ENCODE data around the gene MGRN1.

DNA sequence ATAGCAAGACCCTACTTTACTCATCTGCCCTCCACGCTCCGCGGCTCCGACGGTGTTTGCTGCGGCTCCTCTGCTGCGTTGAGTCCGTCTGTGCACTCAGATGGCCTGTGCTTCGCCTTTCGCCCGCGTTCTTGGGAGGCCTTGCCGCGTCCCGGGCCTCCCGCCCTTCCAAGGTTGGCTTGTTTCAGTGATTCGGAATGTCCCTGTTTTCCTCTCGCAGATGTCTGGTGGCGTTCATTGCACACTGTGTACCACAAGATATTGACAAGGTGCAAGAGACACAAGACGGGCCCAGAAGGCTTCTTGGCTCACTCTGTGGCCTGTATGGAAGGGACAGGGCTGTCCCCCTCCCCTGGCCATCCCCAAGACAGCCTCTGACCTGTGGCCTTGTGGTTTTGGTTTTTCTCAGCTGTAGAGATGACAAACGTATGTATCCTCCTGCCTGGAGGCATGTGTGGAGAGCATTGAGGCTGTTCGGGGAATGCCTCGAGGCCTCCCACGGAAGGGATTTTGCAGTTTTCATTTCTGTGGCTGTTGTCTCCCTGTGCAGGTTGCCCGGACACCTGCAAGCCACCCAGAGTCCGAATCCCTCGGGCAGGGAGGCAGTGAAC is 15.4 kb downstream of the MGRN1 start:
- TF ChIP-seq JUND (CRISPR knock-in tag; IDR thresholded peaks at IDR 0.05) (no peak), ZNF562 (CRISPR knock-in tag; IDR thresholded peaks at IDR 0.05; ENCODE audit: borderline replicate concordance) (no peak), EED (CRISPR knock-in tag; IDR thresholded peaks at IDR 0.05) (no peak), ZKSCAN5 (CRISPR knock-in tag; IDR thresholded peaks at IDR 0.05) (no peak), ETV6 (CRISPR knock-in tag; conservative IDR thresholded peaks at IDR 0.05) (no peak), POLR2AphosphoS5 (IDR thresholded peaks at IDR 0.05; ENCODE audit: low read depth, low read length) (no peak)
- TF ChIP-seq, protein P1, sequence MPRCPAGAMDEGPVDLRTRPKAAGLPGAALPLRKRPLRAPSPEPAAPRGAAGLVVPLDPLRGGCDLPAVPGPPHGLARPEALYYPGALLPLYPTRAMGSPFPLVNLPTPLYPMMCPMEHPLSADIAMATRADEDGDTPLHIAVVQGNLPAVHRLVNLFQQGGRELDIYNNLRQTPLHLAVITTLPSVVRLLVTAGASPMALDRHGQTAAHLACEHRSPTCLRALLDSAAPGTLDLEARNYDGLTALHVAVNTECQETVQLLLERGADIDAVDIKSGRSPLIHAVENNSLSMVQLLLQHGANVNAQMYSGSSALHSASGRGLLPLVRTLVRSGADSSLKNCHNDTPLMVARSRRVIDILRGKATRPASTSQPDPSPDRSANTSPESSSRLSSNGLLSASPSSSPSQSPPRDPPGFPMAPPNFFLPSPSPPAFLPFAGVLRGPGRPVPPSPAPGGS (CRISPR knock-in tag; IDR thresholded peaks at IDR 0.05), result no peak
- TF ChIP-seq, protein P2, sequence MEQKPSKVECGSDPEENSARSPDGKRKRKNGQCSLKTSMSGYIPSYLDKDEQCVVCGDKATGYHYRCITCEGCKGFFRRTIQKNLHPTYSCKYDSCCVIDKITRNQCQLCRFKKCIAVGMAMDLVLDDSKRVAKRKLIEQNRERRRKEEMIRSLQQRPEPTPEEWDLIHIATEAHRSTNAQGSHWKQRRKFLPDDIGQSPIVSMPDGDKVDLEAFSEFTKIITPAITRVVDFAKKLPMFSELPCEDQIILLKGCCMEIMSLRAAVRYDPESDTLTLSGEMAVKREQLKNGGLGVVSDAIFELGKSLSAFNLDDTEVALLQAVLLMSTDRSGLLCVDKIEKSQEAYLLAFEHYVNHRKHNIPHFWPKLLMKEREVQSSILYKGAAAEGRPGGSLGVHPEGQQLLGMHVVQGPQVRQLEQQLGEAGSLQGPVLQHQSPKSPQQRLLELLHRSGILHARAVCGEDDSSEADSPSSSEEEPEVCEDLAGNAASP (CRISPR knock-in tag; IDR thresholded peaks at IDR 0.05; ENCODE audit: borderline replicate concordance), result no peak
- TF ChIP-seq, protein P3, sequence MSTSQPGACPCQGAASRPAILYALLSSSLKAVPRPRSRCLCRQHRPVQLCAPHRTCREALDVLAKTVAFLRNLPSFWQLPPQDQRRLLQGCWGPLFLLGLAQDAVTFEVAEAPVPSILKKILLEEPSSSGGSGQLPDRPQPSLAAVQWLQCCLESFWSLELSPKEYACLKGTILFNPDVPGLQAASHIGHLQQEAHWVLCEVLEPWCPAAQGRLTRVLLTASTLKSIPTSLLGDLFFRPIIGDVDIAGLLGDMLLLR (CRISPR knock-in tag; IDR thresholded peaks at IDR 0.05), result no peak
- TF ChIP-seq, protein P4, sequence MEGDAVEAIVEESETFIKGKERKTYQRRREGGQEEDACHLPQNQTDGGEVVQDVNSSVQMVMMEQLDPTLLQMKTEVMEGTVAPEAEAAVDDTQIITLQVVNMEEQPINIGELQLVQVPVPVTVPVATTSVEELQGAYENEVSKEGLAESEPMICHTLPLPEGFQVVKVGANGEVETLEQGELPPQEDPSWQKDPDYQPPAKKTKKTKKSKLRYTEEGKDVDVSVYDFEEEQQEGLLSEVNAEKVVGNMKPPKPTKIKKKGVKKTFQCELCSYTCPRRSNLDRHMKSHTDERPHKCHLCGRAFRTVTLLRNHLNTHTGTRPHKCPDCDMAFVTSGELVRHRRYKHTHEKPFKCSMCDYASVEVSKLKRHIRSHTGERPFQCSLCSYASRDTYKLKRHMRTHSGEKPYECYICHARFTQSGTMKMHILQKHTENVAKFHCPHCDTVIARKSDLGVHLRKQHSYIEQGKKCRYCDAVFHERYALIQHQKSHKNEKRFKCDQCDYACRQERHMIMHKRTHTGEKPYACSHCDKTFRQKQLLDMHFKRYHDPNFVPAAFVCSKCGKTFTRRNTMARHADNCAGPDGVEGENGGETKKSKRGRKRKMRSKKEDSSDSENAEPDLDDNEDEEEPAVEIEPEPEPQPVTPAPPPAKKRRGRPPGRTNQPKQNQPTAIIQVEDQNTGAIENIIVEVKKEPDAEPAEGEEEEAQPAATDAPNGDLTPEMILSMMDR (CRISPR knock-in tag; IDR thresholded peaks at IDR 0.05), result no peak

Measured in HepG2 (cell line).